ENCODE data around the gene OLFM1. TPM values are rescaled to one million over a fixed set of nuclear protein-coding genes. Genes with fewer than 3 reads are reported as not detected.

The OLFM1 gene
- total and polyA plus RNA-seq, 2 donors (not counting 1 experiment from before 2014, with no cell fraction given) = 0.07 TPM; not detected in 1

DNA sequence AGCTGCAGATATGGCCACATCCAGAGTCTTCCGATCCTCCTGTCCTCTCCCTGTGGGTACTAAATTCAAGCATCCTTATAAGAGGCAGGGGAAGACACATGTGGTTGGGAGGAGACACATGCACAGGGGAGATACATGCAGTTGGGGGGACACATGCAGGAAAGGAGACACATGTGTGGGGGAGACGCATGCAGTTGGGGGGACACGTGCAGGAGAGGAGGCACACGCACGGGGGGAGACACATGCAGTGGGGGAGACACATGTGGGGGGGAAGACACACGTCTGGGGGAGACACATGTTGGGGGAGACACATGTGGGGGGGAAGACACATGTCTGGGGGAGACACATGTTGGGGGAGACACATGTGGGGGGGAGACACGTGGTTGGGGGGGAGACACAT is 21.2 kb upstream of the OLFM1 start:
- Histone ChIP-seq H4K20me1 (ENCODE audit: control insufficient read depth, insufficient read depth, low read length, poor library complexity, severe bottlenecking) (no peaks in the 10 kb centered on the region), H3K79me2 (ENCODE audit: control insufficient read depth, insufficient read depth, low read length) (no peaks in the 10 kb centered on the region), H3K4me1 (ENCODE audit: control insufficient read depth in 2 of 2, insufficient read depth in 2 of 2, low read length in 2 of 2) (no peaks in the 10 kb centered on the region), H3K36me3 (replicated peaks in 1 of 2; ENCODE audit: control extremely low read depth in 1 of 2, control insufficient read depth in 1 of 2, extremely low read depth in 1 of 2, insufficient read depth in 2 of 2, low read length in 1 of 2) (no peaks in the 10 kb centered on the region), H3K9me3 (ENCODE audit: control extremely low read depth in 1 of 3, control insufficient read depth in 2 of 3, insufficient read depth in 1 of 3, low read length in 2 of 3) (peaks cover 0 to 25% (median 0%) of the 10 kb centered on the region in 3 donors), H3K27me3 (replicated peaks in 1 of 4; ENCODE audit: control extremely low read depth in 1 of 4, control insufficient read depth in 3 of 4, insufficient read depth in 4 of 4, low read length in 3 of 4) (peaks cover 0 to 12% (median 0%) of the 10 kb centered on the region in 4 experiments), H3K4me3 (ENCODE audit: control extremely low read depth in 1 of 5, extremely low read depth in 1 of 5, insufficient read depth in 1 of 5, low read depth in 2 of 5, low read length in 4 of 5) (no peak overlapping the region), H2AFZ (ENCODE audit: insufficient read depth, low read depth, low read length, poor library complexity, severe bottlenecking) (no peak overlapping the region), H3K9ac (ENCODE audit: low read length) (no peak overlapping the region), H3K4me2 (replicated peaks; ENCODE audit: low read depth, low read length, poor library complexity, severe bottlenecking) (no peak overlapping the region), H3K27ac (ENCODE audit: low read length in 2 of 2) (no peak overlapping the region)
- no peaks in the 10 kb centered on the region for H3K4me1 Mint-ChIP-seq
- ATAC-seq (ENCODE audit: low read depth) (no peak), DNase-seq (no peak)
- intact Hi-C loops (cut with micrococcal nuclease) = no loop called here
- H3K27ac Mint-ChIP-seq = no peak overlapping the region
- ChIA-PET POLR2A (no interaction called here), CTCF (no interaction called here)
- 50% methylated on average over 1 of the region's 7 CpGs for WGBS (ENCODE audit: insufficient coverage)
- H3K27me3 Mint-ChIP-seq = peaks cover 24% of the 10 kb centered on the region
- peaks cover 3% of the 10 kb centered on the region for H3K9me3 Mint-ChIP-seq (ENCODE audit: insufficient read depth)
- H3K4me3 Mint-ChIP-seq = no peak overlapping the region
- TF ChIP-seq EZH2 (IDR thresholded peaks at IDR 0.05; ENCODE audit: borderline replicate concordance, insufficient read depth, low read depth, low read length, poor library complexity, severe bottlenecking) = no peak
- TF ChIP-seq, protein P1, sequence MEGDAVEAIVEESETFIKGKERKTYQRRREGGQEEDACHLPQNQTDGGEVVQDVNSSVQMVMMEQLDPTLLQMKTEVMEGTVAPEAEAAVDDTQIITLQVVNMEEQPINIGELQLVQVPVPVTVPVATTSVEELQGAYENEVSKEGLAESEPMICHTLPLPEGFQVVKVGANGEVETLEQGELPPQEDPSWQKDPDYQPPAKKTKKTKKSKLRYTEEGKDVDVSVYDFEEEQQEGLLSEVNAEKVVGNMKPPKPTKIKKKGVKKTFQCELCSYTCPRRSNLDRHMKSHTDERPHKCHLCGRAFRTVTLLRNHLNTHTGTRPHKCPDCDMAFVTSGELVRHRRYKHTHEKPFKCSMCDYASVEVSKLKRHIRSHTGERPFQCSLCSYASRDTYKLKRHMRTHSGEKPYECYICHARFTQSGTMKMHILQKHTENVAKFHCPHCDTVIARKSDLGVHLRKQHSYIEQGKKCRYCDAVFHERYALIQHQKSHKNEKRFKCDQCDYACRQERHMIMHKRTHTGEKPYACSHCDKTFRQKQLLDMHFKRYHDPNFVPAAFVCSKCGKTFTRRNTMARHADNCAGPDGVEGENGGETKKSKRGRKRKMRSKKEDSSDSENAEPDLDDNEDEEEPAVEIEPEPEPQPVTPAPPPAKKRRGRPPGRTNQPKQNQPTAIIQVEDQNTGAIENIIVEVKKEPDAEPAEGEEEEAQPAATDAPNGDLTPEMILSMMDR (IDR thresholded peaks at IDR 0.05) = no peak

GRCh38 chr9:135067096-135067710 is 20.3 kb upstream of the OLFM1 start:
- Mint-ChIP-seq H3K9me3 (ENCODE audit: insufficient read depth) (peaks cover 3% of the 10 kb centered on the region), H3K27me3 (peaks cover 24% of the 10 kb centered on the region), H3K4me1 (no peaks in the 10 kb centered on the region), H3K4me3 (no peak overlapping the region), H3K27ac (no peak overlapping the region)
- ATAC-seq (ENCODE audit: low read depth) = no peak
- Histone ChIP-seq H3K79me2 (ENCODE audit: control insufficient read depth, insufficient read depth, low read length) (no peaks in the 10 kb centered on the region), H3K27ac (ENCODE audit: low read length in 2 of 2) (no peak overlapping the region), H4K20me1 (ENCODE audit: control insufficient read depth, insufficient read depth, low read length, poor library complexity, severe bottlenecking) (no peaks in the 10 kb centered on the region), H3K9ac (ENCODE audit: low read length) (no peak overlapping the region), H3K4me3 (ENCODE audit: control extremely low read depth in 1 of 5, extremely low read depth in 1 of 5, insufficient read depth in 1 of 5, low read depth in 2 of 5, low read length in 4 of 5) (no peak overlapping the region), H3K4me2 (replicated peaks; ENCODE audit: low read depth, low read length, poor library complexity, severe bottlenecking) (no peak overlapping the region), H3K9me3 (ENCODE audit: control extremely low read depth in 1 of 3, control insufficient read depth in 2 of 3, insufficient read depth in 1 of 3, low read length in 2 of 3) (peaks cover 0 to 22% (median 0%) of the 10 kb centered on the region in 3 donors), H3K4me1 (ENCODE audit: control insufficient read depth in 2 of 2, insufficient read depth in 2 of 2, low read length in 2 of 2) (no peaks in the 10 kb centered on the region), H3K36me3 (replicated peaks in 1 of 2; ENCODE audit: control extremely low read depth in 1 of 2, control insufficient read depth in 1 of 2, extremely low read depth in 1 of 2, insufficient read depth in 2 of 2, low read length in 1 of 2) (no peaks in the 10 kb centered on the region), H2AFZ (ENCODE audit: insufficient read depth, low read depth, low read length, poor library complexity, severe bottlenecking) (no peak overlapping the region), H3K27me3 (replicated peaks in 1 of 4; ENCODE audit: control extremely low read depth in 1 of 4, control insufficient read depth in 3 of 4, insufficient read depth in 4 of 4, low read length in 3 of 4) (peaks cover 0 to 12% (median 0%) of the 10 kb centered on the region in 4 experiments)
- ChIA-PET CTCF (no interaction called here), POLR2A (no interaction called here)
- TF ChIP-seq, protein P1 (IDR thresholded peaks at IDR 0.05) = no peak
- TF ChIP-seq EZH2 (IDR thresholded peaks at IDR 0.05; ENCODE audit: borderline replicate concordance, insufficient read depth, low read depth, low read length, poor library complexity, severe bottlenecking) = no peak
- intact Hi-C loops (cut with micrococcal nuclease) = no loop called here
- 94% methylated on average over 10 of the region's 20 CpGs for WGBS (ENCODE audit: insufficient coverage)
- DNase-seq = no peak
